CD14-positive monocyte (primary cell): ENCODE results near the gene RNF10. TPM values are rescaled to one million over a fixed set of nuclear protein-coding genes. Genes with fewer than 3 reads are reported as not detected.
A peak's percentile ranks its signal among the peaks of the same experiment; 100 is the strongest.
"Not testable (repeated sequence)": the region's sequence is repeated elsewhere in the genome, so short reads cannot be mapped to it uniquely, and the experiment has no call there.

Experiments used
- DNase-seq, 3 donors: peaks; one replicate each; pipeline ENCODE4 v3.0.0-alpha.2; 2011 to 2022
- H2AFZ ChIP-seq: 2 replicates; pipeline ENCODE4 v1.6.0; 2012; ENCODE audit warnings: mild to moderate bottlenecking, low read depth, low read length, inconsistent platforms; ENCODE audit not compliant: insufficient read depth, poor library complexity, severe bottlenecking
- H3K27ac ChIP-seq, 2 donors: 1 replicate in 1 of 2; 2 replicates in 1 of 2; pipeline ENCODE4 v1.5.1; 2012 to 2013; ENCODE audit warnings: low read length in 2 of 2, control low read depth in 1 of 2, inconsistent platforms in 1 of 2, low read depth in 1 of 2, mild to moderate bottlenecking in 1 of 2
- H3K27me3 ChIP-seq, 2 donors: one replicate each; pipeline versions ENCODE4 v1.6.0 to v1.6.1; 2011 to 2013; ENCODE audit warnings: low read length in 2 of 2; ENCODE audit not compliant: control insufficient read depth in 2 of 2, insufficient read depth in 2 of 2
- H3K36me3 ChIP-seq, 2 donors: replicated peaks in 1 of 2; 1 replicate in 1 of 2; 2 replicates in 1 of 2; pipeline versions ENCODE4 v1.5.1 to v1.6.1; 2012 to 2013; ENCODE audit warnings: low read length in 2 of 2, control low read depth in 1 of 2, inconsistent platforms in 1 of 2, mild to moderate bottlenecking in 1 of 2; ENCODE audit not compliant: insufficient read depth in 2 of 2, control insufficient read depth in 1 of 2
- H3K4me1 ChIP-seq, 2 donors: 1 replicate in 1 of 2; 2 replicates in 1 of 2; pipeline versions ENCODE4 v1.5.1 to v1.6.1; 2012 to 2013; ENCODE audit warnings: low read length in 2 of 2, control low read depth in 1 of 2, inconsistent platforms in 1 of 2, mild to moderate bottlenecking in 1 of 2, moderate library complexity in 1 of 2; ENCODE audit not compliant: insufficient read depth in 2 of 2, control insufficient read depth in 1 of 2
- H3K4me2 ChIP-seq: replicated peaks from 2 replicates; pipeline ENCODE3; 2012; ENCODE audit warnings: low read length, moderate library complexity, mild to moderate bottlenecking; ENCODE audit not compliant: poor library complexity, severe bottlenecking; ENCODE audit errors: extremely low read depth
- H3K4me3 ChIP-seq, 3 experiments: fragments of 200-600 bp in 1 of 3; sonication (generic) in 1 of 3; replicated peaks in 1 of 3; 1 replicate in 2 of 3; 2 replicates in 1 of 3; pipeline ENCODE4 v1.5.1; 2011 to 2013; ENCODE audit warnings: low read length in 3 of 3, mild to moderate bottlenecking in 3 of 3, control low read depth in 2 of 3, low read depth in 2 of 3, inconsistent platforms in 1 of 3, moderate library complexity in 1 of 3
- H3K79me2 ChIP-seq: 2 replicates; pipeline ENCODE4 v1.6.0; 2012; ENCODE audit warnings: mild to moderate bottlenecking, control low read depth, inconsistent platforms, low read length, moderate library complexity; ENCODE audit not compliant: insufficient read depth
- H3K9ac ChIP-seq: 2 replicates; pipeline ENCODE4 v1.6.0; 2017; ENCODE audit warnings: low read length, mild to moderate bottlenecking; ENCODE audit not compliant: insufficient read depth, poor library complexity, severe bottlenecking
- H3K9me3 ChIP-seq, 2 donors: replicated peaks in 1 of 2; 1 replicate in 1 of 2; 2 replicates in 1 of 2; pipeline versions ENCODE4 v1.5.1 to v1.6.1; 2012 to 2013; ENCODE audit warnings: low read length in 2 of 2, control low read depth in 1 of 2; ENCODE audit not compliant: control insufficient read depth in 1 of 2, insufficient read depth in 1 of 2
- H4K20me1 ChIP-seq: 2 replicates; pipeline ENCODE4 v1.6.0; 2012; ENCODE audit warnings: mild to moderate bottlenecking, low read length, control low read depth, moderate library complexity; ENCODE audit not compliant: insufficient read depth
- H3K27ac Mint-ChIP-seq, 7 donors: one replicate each; pipeline ENCODE4 v1.8.0; 2020; ENCODE audit warnings: mild to moderate bottlenecking in 7 of 7, mixed read lengths in 7 of 7, moderate library complexity in 6 of 7, inconsistent platforms in 2 of 7
- H3K27me3 Mint-ChIP-seq, 3 donors: one replicate each; pipeline ENCODE4 v1.8.0; 2021 to 2022; ENCODE audit warnings: low read depth in 3 of 3, mild to moderate bottlenecking in 3 of 3, mixed read lengths in 3 of 3, moderate library complexity in 3 of 3, inconsistent platforms in 1 of 3
- H3K36me3 Mint-ChIP-seq, 2 donors: one replicate each; pipeline ENCODE4 v1.8.0; 2020; ENCODE audit warnings: mixed read lengths in 2 of 2, inconsistent platforms in 1 of 2, mild to moderate bottlenecking in 1 of 2
- H3K4me1 Mint-ChIP-seq: one replicate; pipeline ENCODE4 v1.8.0; 2020; ENCODE audit warnings: mild to moderate bottlenecking, mixed read lengths
- H3K4me3 Mint-ChIP-seq, 2 donors: one replicate each; pipeline ENCODE4 v1.8.0; 2020; ENCODE audit warnings: mild to moderate bottlenecking in 2 of 2, mixed read lengths in 2 of 2, moderate library complexity in 1 of 2
- H3K9me3 Mint-ChIP-seq, 7 donors: one replicate each; pipeline ENCODE4 v1.8.0; 2020 to 2022; ENCODE audit warnings: mixed read lengths in 7 of 7, mild to moderate bottlenecking in 6 of 7, moderate library complexity in 6 of 7, inconsistent platforms in 2 of 7
- WGBS: methylation state at CpG from one replicate; pipeline ENCODE4 v1.1.5; 2013; ENCODE audit warnings: missing lambda C conversion rate; ENCODE audit not compliant: insufficient coverage; 5-methylcytosine and 5-hydroxymethylcytosine counted together
- intact Hi-C, 2 donors: fragments of 100-400 bp; cut with micrococcal nuclease; formaldehyde crosslinking; loops; one replicate each; pipeline versions ENCODE4 v1.15.0 to v1.15.1; 2023
- polyA minus RNA-seq: library from RNA; depleted of rRNA, polyadenylated mRNA; stranded (reverse); fragments of >200 nt; gene quantifications from 2 replicates; pipeline ENCODE4 v1.2.3, GENCODE V29; 2012
- polyA plus RNA-seq, 3 donors: library from polyadenylated mRNA; depleted of rRNA in 1 of 3; unstranded in 2 of 3; stranded (reverse) in 1 of 3; fragments of 300-500 nt in 2 of 3; fragments of >200 nt in 1 of 3; fragmentation: Illumina TruSeq in 2 of 3; gene quantifications; 1 replicate in 2 of 3; 2 replicates in 1 of 3; pipeline ENCODE4 v1.2.3, GENCODE V29; 2012 to 2021
- total RNA-seq, 12 experiments: library from RNA in 1 of 12; stranded (reverse) in 1 of 12; fragments of 120-200 nt in 1 of 12; gene quantifications; one replicate each; pipeline ENCODE4 v1.2.4 and lab custom pipeline; 2013 to 2026; ENCODE audit warnings: mixed read lengths in 6 of 12, inconsistent platforms in 1 of 12
- TF ChIP-seq, protein P1 (sequence below): fragments of 200-600 bp; IDR thresholded peaks from one replicate; pipeline ENCODE4 v1.8.0; 2022; ENCODE audit warnings: antibody characterized with exemption, mild to moderate bottlenecking

The RNF10 gene
- total RNA-seq (2013), result 59.9 TPM
- polyA plus RNA-seq (100 to 1,000 TPM in 2 of 3 donors, 10 to 100 TPM in 1; 62.4 to 178 (median 106) TPM), polyA minus RNA-seq (77.3 and 78.6 TPM in 2 replicates), total RNA-seq (lab: John Stamatoyannopoulos, UW) (84.9 to 204 (median 112) reads per million in 11 experiments)

DNA sequence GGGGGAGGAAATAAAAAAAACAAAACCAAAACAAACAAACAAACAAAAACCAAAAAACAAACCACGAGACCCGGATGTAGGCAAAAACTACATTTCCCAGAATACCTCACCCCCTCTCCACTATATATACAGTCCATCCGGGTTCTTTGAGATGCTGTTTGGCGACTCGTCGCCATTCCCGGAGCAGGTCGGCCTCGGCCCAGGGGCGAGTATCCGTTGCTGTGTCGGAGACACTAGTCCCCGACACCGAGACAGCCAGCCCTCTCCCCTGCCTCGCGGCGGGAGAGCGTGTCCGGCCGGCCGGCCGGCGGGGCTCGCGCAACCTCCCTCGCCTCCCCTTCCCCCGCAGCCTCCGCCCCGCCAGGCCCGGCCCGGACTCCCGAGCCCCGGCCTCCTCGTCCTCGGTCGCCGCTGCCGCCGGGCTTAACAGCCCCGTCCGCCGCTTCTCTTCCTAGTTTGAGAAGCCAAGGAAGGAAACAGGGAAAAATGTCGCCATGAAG lies at the start of gene RNF10:
TSS of gene RNF10 (plus strand) at position 154 of the 500 bp plus-strand sequence. CDS start 456 bp downstream, outside the sequence.
- no peaks in the 10 kb centered on the region for H3K27me3 Mint-ChIP-seq
- H3K27ac ChIP-seq, result peak within 1 kb of the TSS; percentile 70 to 89
- peak within 1 kb of the TSS; percentile 97 for H3K9ac ChIP-seq
- DNase-seq, result peak; percentile 83 to 86 (median 83)
- 0% methylated on average over 43 of the region's 43 CpGs for WGBS
- H3K4me2 ChIP-seq, result peak within 1 kb of the TSS; percentile 98
- H3K9me3 Mint-ChIP-seq, result no peaks in the 10 kb centered on the region
- peaks cover 51% of the 10 kb centered on the region for H3K4me1 Mint-ChIP-seq
- peaks cover 51 to 58% of the 10 kb centered on the region in 2 donors for H3K4me1 ChIP-seq
- peak within 1 kb of the TSS; percentile 79 to 95 (median 93) for H3K27ac Mint-ChIP-seq
- no peaks in the 10 kb centered on the region for H3K27me3 ChIP-seq
- H3K79me2 ChIP-seq, result peaks cover 52% of the 10 kb centered on the region
- peaks cover 46% of the 10 kb centered on the region for H4K20me1 ChIP-seq
- H3K9me3 ChIP-seq, result no peaks in the 10 kb centered on the region
- H3K36me3 Mint-ChIP-seq, result peaks cover 6 to 17% of the 10 kb centered on the region in 2 donors
- TF ChIP-seq, protein P1, sequence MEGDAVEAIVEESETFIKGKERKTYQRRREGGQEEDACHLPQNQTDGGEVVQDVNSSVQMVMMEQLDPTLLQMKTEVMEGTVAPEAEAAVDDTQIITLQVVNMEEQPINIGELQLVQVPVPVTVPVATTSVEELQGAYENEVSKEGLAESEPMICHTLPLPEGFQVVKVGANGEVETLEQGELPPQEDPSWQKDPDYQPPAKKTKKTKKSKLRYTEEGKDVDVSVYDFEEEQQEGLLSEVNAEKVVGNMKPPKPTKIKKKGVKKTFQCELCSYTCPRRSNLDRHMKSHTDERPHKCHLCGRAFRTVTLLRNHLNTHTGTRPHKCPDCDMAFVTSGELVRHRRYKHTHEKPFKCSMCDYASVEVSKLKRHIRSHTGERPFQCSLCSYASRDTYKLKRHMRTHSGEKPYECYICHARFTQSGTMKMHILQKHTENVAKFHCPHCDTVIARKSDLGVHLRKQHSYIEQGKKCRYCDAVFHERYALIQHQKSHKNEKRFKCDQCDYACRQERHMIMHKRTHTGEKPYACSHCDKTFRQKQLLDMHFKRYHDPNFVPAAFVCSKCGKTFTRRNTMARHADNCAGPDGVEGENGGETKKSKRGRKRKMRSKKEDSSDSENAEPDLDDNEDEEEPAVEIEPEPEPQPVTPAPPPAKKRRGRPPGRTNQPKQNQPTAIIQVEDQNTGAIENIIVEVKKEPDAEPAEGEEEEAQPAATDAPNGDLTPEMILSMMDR, result no peak
- H3K36me3 ChIP-seq, result no peaks in the 10 kb centered on the region
- peak within 1 kb of the TSS; percentile 77 for H2AFZ ChIP-seq
- H3K4me3 ChIP-seq, result peak within 1 kb of the TSS; percentile 88 to 98 (median 89)
- intact Hi-C loops, result loop anchor here in 1 of 2 donors (5.0 kb wide), 1 partner anchor 37 kb away; the partner anchor contains the start of gene DYNLL1
- peak within 1 kb of the TSS; percentile 90 to 93 for H3K4me3 Mint-ChIP-seq

DNA sequence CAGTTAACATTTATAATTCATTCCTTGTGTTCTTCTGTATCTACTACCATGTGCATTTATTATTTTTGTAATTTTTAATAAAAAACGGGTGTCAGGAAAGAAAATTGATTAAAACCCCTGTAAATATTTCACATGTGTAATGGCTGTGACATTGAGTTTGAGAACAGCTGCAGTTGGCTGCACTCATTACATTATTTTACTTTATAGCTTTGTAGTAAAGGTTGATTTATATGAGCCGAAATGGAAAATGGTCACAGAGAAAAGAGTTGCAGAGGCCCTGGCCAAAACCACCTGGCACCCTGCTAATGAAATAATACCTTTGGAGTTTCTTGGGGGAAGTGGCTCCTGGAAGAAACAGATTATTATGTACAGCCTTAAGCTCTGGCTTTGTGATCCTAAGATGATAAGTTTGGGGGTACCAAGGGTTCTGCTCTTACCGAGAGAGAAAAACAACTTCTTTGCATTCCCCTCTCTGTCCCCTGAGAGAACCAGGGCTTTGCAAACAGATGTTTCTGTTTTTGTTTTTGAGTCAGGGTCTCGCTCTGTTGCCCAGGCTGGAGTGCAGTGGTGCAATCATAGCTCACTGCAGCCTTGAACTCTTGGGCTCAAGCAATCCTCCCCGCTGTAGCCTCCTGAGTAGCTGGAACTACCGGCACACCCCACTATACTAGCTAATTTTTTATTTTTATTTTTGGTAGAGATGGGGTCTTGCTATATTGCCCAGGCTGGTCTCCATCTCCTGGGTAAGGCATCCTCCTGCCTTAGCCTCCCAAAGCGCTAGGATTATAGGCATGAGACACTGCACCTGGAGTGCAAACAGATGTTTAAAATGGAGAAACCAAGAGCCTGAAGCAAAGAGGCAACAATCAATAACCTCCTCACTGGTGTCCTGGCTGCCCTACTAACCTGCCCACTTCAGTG lies 47.9 kb upstream of the RNF10 start:
- peaks cover 13% of the 10 kb centered on the region for H3K4me1 Mint-ChIP-seq
- no peak overlapping the region for H2AFZ ChIP-seq
- H3K4me2 ChIP-seq, result no peak overlapping the region
- H3K27ac ChIP-seq, result no peak overlapping the region
- no peaks in the 10 kb centered on the region for H3K27me3 ChIP-seq
- H3K4me3 Mint-ChIP-seq, result no peak overlapping the region
- peaks cover 0 to 2% of the 10 kb centered on the region in 2 donors for H3K4me1 ChIP-seq
- H3K27me3 Mint-ChIP-seq, result peaks cover 0 to 1% (median 1%) of the 10 kb centered on the region in 3 donors
- TF ChIP-seq, protein P1, result no peak
- H3K4me3 ChIP-seq, result no peak overlapping the region
- peaks cover 0 to 4% of the 10 kb centered on the region in 2 donors for H3K36me3 Mint-ChIP-seq
- H3K27ac Mint-ChIP-seq, result no peak overlapping the region
- H3K9me3 ChIP-seq, result no peaks in the 10 kb centered on the region
- no peaks in the 10 kb centered on the region for H4K20me1 ChIP-seq
- H3K9me3 Mint-ChIP-seq, result no peaks in the 10 kb centered on the region
- no peak for DNase-seq
- H3K79me2 ChIP-seq, result no peaks in the 10 kb centered on the region
- 100% methylated on average over 1 of the region's 7 CpGs for WGBS
- no peak overlapping the region for H3K9ac ChIP-seq
- H3K36me3 ChIP-seq, result no peaks in the 10 kb centered on the region
- intact Hi-C loops, result no loop called here

DNA sequence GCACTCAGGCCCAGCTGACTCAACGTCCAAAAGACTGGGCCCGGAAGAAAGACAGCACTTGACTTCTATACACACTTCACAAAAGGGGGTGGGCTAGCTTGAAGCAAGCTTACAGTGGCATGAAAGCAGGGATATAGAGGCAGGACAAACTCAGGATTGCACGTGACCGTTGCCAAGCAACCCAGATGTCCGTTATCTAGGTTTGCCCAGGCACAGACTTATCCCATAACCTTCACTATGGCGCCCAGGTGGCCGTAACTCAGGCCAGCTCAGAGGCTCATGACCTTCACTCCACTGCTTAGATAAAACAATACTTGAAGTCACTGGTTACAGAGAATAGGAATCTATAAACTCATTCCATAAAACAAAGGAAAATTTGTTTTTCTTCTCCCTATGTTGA lies 46.6 kb upstream of the RNF10 start:
- H3K4me2 ChIP-seq, H2AFZ ChIP-seq, H3K4me3 ChIP-seq, H4K20me1 ChIP-seq, H3K36me3 ChIP-seq, H3K4me1 ChIP-seq, H3K27ac ChIP-seq, H3K36me3 Mint-ChIP-seq, DNase-seq, H3K4me3 Mint-ChIP-seq, H3K27me3 Mint-ChIP-seq, H3K79me2 ChIP-seq, H3K9ac ChIP-seq, H3K9me3 ChIP-seq, H3K27ac Mint-ChIP-seq, H3K27me3 ChIP-seq, H3K9me3 Mint-ChIP-seq, intact Hi-C loops: not testable (repeated sequence)
- H3K4me1 Mint-ChIP-seq, result peaks cover 13% of the 10 kb centered on the region
- WGBS, result 95% methylated on average over 4 of the region's 7 CpGs
